ENCODE results near the gene JPH2. TPM values are rescaled to one million over a fixed set of nuclear protein-coding genes. Genes with fewer than 3 reads are reported as not detected.

Gene JPH2
- total RNA-seq, 1 donor from 2014 or later: 182 TPM

DNA sequence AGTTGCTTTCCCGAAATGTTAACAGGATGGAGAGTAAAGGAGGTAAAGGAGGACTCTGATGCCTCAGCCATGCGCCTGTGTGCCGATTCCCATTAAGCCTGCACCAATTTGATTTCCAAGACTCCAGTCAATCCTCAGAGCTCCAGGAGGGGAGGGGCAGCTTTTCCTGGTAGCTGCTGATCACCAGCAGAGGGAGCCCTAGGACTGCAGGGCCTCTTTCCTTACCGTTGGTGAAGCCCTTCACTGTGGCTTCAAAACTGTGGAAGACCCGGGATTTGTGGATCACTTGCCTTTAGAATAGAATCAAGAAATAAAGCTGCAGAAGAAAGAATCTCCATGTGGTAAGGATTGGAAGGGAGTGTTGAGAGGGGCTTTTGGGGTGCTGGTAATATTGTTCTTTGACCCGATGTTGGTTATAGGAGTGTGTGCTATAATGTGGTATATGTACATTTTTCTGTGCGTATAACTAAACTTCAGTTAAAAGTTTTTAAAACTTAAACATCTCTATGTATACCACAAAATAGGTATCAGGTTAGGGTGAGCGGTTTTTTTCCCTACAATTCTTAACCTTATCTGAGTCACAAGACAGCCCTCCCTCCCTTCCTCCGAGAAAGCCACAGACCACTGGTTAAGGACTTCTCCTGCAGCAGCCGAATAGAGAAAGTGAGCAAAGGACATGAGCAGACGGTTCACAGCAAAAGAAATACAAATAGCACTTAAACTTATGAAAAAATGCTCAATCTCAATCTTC lies 30.5 kb upstream of the JPH2 start:
- ATAC-seq: peak; percentile 82
- intact Hi-C loops (cut with micrococcal nuclease): loop anchor here (2.0 to 10.0 kb wide), 3 partner anchors 93 to 247 kb away; partner anchors contain the start of gene FITM2
- peak; percentile 72 for DNase-seq

DNA sequence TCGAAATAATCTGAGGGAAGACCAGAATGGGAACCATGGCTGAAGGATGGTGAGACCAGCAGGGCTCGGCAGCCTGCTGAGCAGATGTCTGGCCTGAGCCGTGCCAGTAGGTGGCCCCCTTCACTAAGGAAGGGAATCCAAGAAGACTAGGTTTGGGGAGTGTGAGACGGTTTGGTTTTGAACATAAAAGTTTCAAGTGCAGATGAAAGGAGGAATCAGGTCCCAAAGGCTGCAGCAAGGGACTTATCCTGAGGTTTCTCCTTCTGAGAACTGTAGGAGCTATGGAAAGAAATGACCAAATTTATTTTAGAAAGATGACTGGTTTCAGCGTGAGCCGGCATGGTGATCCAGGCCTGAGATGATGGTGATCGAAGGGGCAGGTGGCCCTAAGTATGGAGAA lies 28.1 kb upstream of the JPH2 start:
- ATAC-seq: no peak
- intact Hi-C loops (cut with micrococcal nuclease): loop anchor here (10.0 kb wide), 1 partner anchor 250 kb away; no protein-coding TSS in a partner anchor

DNA sequence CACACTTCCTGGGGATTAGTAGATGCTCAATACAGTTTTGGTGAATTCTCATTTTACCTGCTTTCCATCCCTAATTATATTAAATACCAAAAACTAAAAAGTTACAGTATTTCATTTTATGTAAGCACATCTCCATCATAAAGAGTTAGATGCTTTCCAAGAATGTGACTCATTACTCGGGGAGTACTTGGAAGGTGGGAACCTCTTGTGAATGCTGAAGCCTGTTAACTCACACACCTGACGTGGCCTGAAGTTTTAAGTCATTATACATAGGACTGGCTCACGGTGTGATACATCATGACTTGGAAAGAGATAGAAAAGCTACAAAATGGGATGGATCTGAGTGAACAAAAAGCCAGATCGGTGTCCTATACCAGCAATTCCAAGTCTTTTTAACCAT lies 25.8 kb upstream of the JPH2 start:
- ATAC-seq: no peak
- intact Hi-C loops (cut with micrococcal nuclease): loop anchor here (10.0 kb wide), 1 partner anchor 252 kb away; no protein-coding TSS in a partner anchor
- DNase-seq: no peak

More for the DNA sequence above, 28.1 kb upstream of the JPH2 start:
- peak; percentile 77 for DNase-seq

DNA sequence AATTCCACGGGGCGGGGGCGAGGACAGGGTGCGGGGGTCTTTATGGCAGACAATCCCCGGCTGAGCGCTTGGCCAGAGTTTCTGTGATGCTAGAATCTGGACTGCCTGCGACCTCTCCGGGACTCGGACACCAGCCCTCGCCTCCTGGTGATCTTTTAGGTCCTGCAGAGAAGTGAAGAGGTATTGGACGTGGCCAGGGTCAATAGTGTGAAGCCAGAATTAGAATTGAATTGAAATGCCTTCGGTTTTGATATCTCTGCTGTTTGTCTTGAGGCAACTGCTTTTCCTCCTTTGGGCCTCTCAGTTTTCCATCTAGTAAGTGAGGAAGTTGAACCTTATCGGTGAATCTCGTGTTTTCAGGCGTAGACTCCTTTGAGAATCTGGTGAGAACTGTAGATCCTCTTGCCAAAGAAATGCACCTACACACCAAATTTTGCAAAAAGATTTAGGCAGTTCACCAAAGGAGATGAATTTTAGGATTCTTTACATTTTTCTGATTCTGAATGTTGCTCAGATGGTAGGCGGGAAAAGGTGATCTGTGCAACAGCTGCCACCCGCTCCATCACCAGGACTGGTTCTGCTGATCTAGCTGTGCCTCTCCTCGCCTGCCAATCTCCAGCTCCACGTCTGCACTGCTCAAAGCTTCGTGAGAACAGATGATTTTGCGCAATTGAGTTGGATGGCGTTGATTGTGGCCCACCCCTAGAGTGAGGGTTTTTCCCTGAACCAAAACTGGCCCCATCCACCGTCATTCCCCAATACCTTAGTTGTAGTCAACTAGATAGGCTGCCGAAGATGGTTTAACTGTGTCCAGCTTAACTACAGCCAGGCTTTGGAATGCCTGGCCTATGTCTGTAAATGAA lies 24.4 kb upstream of the JPH2 start:
- ATAC-seq: no peak
- intact Hi-C loops (cut with micrococcal nuclease): loop anchor here (10.0 kb wide), 1 partner anchor 253 kb away; no protein-coding TSS in a partner anchor
- peak; percentile 34 for DNase-seq

- peak; percentile 97 for DNase-seq
- ATAC-seq: peak; percentile 92
- intact Hi-C loops (cut with micrococcal nuclease): loop anchor here (10.0 kb wide), 1 partner anchor 254 kb away; no protein-coding TSS in a partner anchor
Measured at GRCh38 chr20:44210406-44211176, 23.6 kb upstream of the JPH2 start, which contains the start of gene OSER1. OSER1 (minus strand) TSS chr20:44210771; CDS start chr20:44206957, 3,814 bp downstream.

- no peak for DNase-seq
- intact Hi-C loops (cut with micrococcal nuclease): loop anchor here (10.0 kb wide), 1 partner anchor 255 kb away; no protein-coding TSS in a partner anchor
- ATAC-seq: peak; percentile 10
Measured at GRCh38 chr20:44209686-44210405, 22.9 kb upstream of the JPH2 start.

- intact Hi-C loops (cut with micrococcal nuclease): no loop called here
Measured at GRCh38 chr20:44208770-44209169, 21.8 kb upstream of the JPH2 start.

GRCh38 chr20:44208165-44208564 lies 21.2 kb upstream of the JPH2 start:
- ATAC-seq: no peak
- intact Hi-C loops (cut with micrococcal nuclease): no loop called here
- DNase-seq: no peak

More at GRCh38 chr20:44208770-44209169, 21.8 kb upstream of the JPH2 start:
- ATAC-seq: no peak
- DNase-seq: no peak

DNA sequence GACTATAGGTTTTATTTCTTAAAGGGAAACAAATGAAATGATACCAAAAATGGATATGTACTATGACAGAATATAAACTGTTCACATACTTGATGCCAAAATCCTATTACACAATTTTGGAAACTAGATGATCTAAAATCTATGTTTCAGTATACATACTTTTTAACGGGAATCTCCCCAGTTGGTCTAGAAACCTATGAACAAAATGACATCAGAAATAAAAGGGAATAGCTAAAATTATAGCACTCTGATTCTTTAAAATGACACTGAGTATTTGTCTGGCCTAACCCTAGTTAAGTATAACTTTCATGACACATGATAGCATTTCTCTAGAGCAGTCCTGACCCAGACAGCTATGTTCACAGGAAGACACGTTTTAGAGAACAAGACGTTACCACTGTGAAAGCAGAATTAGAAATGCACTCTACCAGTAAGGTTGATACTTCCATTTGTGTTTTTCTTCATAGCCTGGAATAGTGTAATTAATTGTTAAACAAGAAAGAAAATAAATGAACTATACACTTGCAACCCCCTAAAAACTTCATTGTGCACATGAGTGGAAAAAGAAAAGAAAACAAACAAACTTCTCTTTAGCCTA lies 20.2 kb upstream of the JPH2 start:
- intact Hi-C loops (cut with micrococcal nuclease): no loop called here
- no peak for ATAC-seq
- no peak for DNase-seq

DNA sequence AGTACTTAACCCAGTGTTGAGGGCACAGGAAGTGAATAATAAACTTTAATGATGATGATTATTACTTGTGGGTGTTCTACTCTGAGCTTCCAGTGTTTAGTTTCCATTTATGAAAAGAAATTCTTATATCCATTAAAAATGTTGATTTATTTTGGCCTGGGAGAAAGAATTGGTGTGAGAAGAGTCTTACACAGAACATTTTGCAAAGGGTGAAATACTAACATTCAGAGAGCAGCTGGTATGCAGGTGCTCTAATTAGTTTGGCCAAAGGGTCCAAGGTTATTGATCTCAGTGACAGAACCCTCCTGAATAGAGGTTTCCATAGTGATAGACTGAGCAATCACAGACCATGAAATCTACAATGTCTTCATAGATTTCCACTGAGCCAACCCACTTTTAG lies 19.1 kb upstream of the JPH2 start:
- no peak for ATAC-seq
- DNase-seq: no peak
- intact Hi-C loops (cut with micrococcal nuclease): no loop called here

DNA sequence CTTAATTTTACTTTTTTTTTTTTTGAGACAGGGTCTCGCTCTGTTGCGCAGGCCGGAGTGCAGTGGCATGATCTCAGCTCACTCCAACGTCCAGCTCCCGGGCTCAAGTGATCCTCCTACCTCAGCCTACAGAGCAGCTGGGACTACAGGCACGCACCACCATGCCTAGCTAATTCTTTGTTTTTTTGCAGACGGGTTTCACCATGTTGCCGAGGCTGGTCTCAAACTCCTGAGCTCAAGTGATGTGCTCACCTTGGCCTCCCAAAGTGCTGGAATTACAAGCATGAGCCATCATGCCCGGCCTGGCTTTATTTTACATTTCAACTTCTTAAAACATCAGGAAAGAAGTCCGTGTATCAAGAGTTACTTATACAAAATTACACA lies 17.8 kb upstream of the JPH2 start:
- DNase-seq: no peak
- intact Hi-C loops (cut with micrococcal nuclease): no loop called here
- ATAC-seq: no peak

- intact Hi-C loops (cut with micrococcal nuclease): no loop called here
- no peak for DNase-seq
- peak; percentile 47 for ATAC-seq
Measured at GRCh38 chr20:44204156-44204831, 17.3 kb upstream of the JPH2 start.

GRCh38 chr20:44203161-44203560 lies 16.2 kb upstream of the JPH2 start:
- ATAC-seq: peak; percentile 83
- no peak for DNase-seq
- intact Hi-C loops (cut with micrococcal nuclease): no loop called here

- intact Hi-C loops (cut with micrococcal nuclease): no loop called here
- no peak for ATAC-seq
- DNase-seq: no peak
Measured at GRCh38 chr20:44200983-44201382, 14.0 kb upstream of the JPH2 start.

GRCh38 chr20:44200371-44200770 lies 13.4 kb upstream of the JPH2 start:
- no peak for ATAC-seq
- DNase-seq: no peak
- intact Hi-C loops (cut with micrococcal nuclease): no loop called here

DNA sequence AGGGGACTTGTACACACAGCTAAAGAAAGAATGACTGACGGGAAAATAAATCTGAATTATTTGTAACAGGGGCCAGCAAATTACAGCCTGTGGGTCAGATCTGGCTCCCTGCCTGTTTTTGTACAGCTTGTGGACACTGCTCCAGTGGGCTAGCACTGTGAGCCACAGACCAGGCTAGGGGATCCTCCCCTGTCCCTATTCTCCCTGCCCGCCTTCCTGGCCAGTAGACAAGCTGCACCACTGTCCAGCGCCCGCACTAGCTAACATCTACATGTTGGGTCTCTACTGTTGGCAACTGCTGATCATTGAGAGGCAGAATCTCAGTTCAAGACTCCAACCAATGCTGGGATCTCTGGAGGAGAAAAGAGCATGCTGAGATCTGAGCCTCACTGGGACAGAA lies 12.9 kb upstream of the JPH2 start:
- DNase-seq (no peak), ATAC-seq (peak; percentile 10)
- intact Hi-C loops (cut with micrococcal nuclease): no loop called here

DNA sequence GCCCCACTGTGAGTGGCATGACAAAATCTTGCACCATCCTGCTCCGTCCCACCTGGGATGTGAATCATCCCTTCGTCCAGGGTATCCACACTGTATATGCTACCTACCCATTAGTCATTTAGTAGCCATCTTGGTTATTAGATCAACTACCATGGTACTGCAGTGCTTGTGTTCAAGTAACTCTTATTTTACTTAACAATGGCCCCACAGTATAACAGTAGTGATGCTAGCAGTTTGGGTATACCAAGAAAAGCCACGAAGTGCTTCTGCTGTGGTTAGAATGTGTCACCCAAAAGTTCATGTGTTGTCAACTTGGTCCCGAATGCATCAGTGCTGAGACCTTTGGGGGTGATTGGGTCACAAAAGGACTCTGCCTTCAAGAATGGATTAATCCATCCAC lies 11.9 kb upstream of the JPH2 start:
- no peak for ATAC-seq
- intact Hi-C loops (cut with micrococcal nuclease): no loop called here
- DNase-seq: no peak

DNA sequence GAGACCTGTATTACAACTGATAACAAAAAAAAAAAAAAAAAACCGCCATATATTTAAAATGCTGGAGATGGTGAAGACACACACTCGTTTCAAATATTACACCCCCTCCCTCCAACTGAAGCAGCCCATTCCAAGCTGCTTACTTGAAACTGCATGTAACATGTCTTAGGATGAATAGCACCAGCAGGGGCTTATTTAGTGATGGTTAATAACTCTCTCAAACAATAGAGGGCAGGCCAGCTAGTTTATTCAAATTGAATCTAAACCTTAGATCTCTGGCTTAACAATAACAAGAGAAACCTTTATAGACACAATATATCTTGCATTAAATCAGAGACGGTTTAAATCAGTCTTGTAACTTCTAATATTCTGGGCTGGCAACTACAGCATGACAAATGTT lies 9.3 kb upstream of the JPH2 start:
- no peak for DNase-seq
- no peak for ATAC-seq
- intact Hi-C loops (cut with micrococcal nuclease): no loop called here
